ENCODE results near the gene ABLIM2. TPM values are rescaled to one million over a fixed set of nuclear protein-coding genes. Genes with fewer than 3 reads are reported as not detected.

Gene ABLIM2
- total RNA-seq, 1 donor from 2014 or later, result 7.5 TPM

- Mint-ChIP-seq H3K27ac (ENCODE audit: unreplicated experiment) (no peak overlapping the region), H3K36me3 (ENCODE audit: unreplicated experiment) (no peaks in the 10 kb centered on the region), H3K4me3 (ENCODE audit: unreplicated experiment) (no peak overlapping the region), H3K9me3 (ENCODE audit: unreplicated experiment) (peaks cover 8% of the 10 kb centered on the region), H3K27me3 (ENCODE audit: unreplicated experiment) (peaks cover 10% of the 10 kb centered on the region), H3K4me1 (ENCODE audit: low read depth, unreplicated experiment) (peaks cover 18% of the 10 kb centered on the region)
- no peak for TF ChIP-seq CTCF (IDR thresholded peaks at IDR 0.05; ENCODE audit: partially characterized antibody, unreplicated experiment)
- no peak for DNase-seq
These were observed 25.5 kb downstream of the ABLIM2 start for GRCh38 chr4:8132947-8133705.

GRCh38 chr4:8132400-8132799, 26.2 kb downstream of the ABLIM2 start:
- peaks cover 7% of the 10 kb centered on the region for H3K27me3 Mint-ChIP-seq (ENCODE audit: unreplicated experiment)
- H3K4me3 Mint-ChIP-seq (ENCODE audit: unreplicated experiment), result no peak overlapping the region
- no peak for TF ChIP-seq CTCF (IDR thresholded peaks at IDR 0.05; ENCODE audit: partially characterized antibody, unreplicated experiment)
- H3K36me3 Mint-ChIP-seq (ENCODE audit: unreplicated experiment), result no peaks in the 10 kb centered on the region
- H3K4me1 Mint-ChIP-seq (ENCODE audit: low read depth, unreplicated experiment), result peaks cover 19% of the 10 kb centered on the region
- H3K27ac Mint-ChIP-seq (ENCODE audit: unreplicated experiment), result no peak overlapping the region
- DNase-seq, result no peak
- peaks cover 6% of the 10 kb centered on the region for H3K9me3 Mint-ChIP-seq (ENCODE audit: unreplicated experiment)

GRCh38 chr4:8131826-8132225, 26.8 kb downstream of the ABLIM2 start:
- no peak overlapping the region for H3K4me3 Mint-ChIP-seq (ENCODE audit: unreplicated experiment)
- H3K9me3 Mint-ChIP-seq (ENCODE audit: unreplicated experiment), result peaks cover 6% of the 10 kb centered on the region
- H3K27me3 Mint-ChIP-seq (ENCODE audit: unreplicated experiment), result peaks cover 7% of the 10 kb centered on the region
- no peaks in the 10 kb centered on the region for H3K36me3 Mint-ChIP-seq (ENCODE audit: unreplicated experiment)
- H3K27ac Mint-ChIP-seq (ENCODE audit: unreplicated experiment), result no peak overlapping the region
- H3K4me1 Mint-ChIP-seq (ENCODE audit: low read depth, unreplicated experiment), result peaks cover 19% of the 10 kb centered on the region
- TF ChIP-seq CTCF (IDR thresholded peaks at IDR 0.05; ENCODE audit: partially characterized antibody, unreplicated experiment), result no peak
- DNase-seq, result no peak

GRCh38 chr4:8131210-8131609, 27.4 kb downstream of the ABLIM2 start:
- TF ChIP-seq CTCF (IDR thresholded peaks at IDR 0.05; ENCODE audit: partially characterized antibody, unreplicated experiment), result no peak
- Mint-ChIP-seq H3K9me3 (ENCODE audit: unreplicated experiment) (peaks cover 6% of the 10 kb centered on the region), H3K4me3 (ENCODE audit: unreplicated experiment) (no peak overlapping the region), H3K4me1 (ENCODE audit: low read depth, unreplicated experiment) (peaks cover 19% of the 10 kb centered on the region), H3K36me3 (ENCODE audit: unreplicated experiment) (no peaks in the 10 kb centered on the region), H3K27me3 (ENCODE audit: unreplicated experiment) (peaks cover 7% of the 10 kb centered on the region), H3K27ac (ENCODE audit: unreplicated experiment) (no peak overlapping the region)
- DNase-seq, result no peak

- DNase-seq, result no peak
- H3K27ac Mint-ChIP-seq (ENCODE audit: unreplicated experiment), result no peak overlapping the region
- H3K9me3 Mint-ChIP-seq (ENCODE audit: unreplicated experiment), result peaks cover 6% of the 10 kb centered on the region
- H3K4me3 Mint-ChIP-seq (ENCODE audit: unreplicated experiment), result no peak overlapping the region
- H3K36me3 Mint-ChIP-seq (ENCODE audit: unreplicated experiment), result no peaks in the 10 kb centered on the region
- TF ChIP-seq CTCF (IDR thresholded peaks at IDR 0.05; ENCODE audit: partially characterized antibody, unreplicated experiment), result no peak
- peaks cover 7% of the 10 kb centered on the region for H3K27me3 Mint-ChIP-seq (ENCODE audit: unreplicated experiment)
- peaks cover 19% of the 10 kb centered on the region for H3K4me1 Mint-ChIP-seq (ENCODE audit: low read depth, unreplicated experiment)
These were observed 28.1 kb downstream of the ABLIM2 start for GRCh38 chr4:8130346-8131066.
